PC-9 (cell line): Measurements from ENCODE around the gene IGSF21. TPM values are rescaled to one million over a fixed set of nuclear protein-coding genes. Genes with fewer than 3 reads are reported as not detected.

Experiments
- BruUV-seq: library from RNA; stranded (reverse); fragments of 400-500 nt; replicated peaks from 2 replicates; lab custom pipeline; 2021; lab: Mats Ljungman, UMichigan
- CTCF ChIA-PET: fragments of 300-600 bp; sonication (Branson Sonifier 250); formaldehyde crosslinking; loops from one replicate; lab custom pipeline; 2022; ENCODE audit warnings: antibody characterized with exemption; lab: Charles Lee
- POLR2A ChIA-PET: fragments of 300-600 bp; sonication (Branson Sonifier 250); formaldehyde crosslinking; loops from one replicate; lab custom pipeline; 2022; ENCODE audit warnings: antibody characterized with exemption; ENCODE audit not compliant: unreplicated experiment; lab: Charles Lee
- DNase-seq, 2 experiments: peaks; one replicate each; pipeline versions ENCODE4 v3.0.0 to v3.0.0-alpha.2; 2015 to 2022; ENCODE audit warnings: mixed read lengths in 1 of 2
- H2AFZ ChIP-seq: fragments of 200-600 bp; sonication (generic); 2 replicates; pipeline ENCODE4 v1.8.1; 2017; ENCODE audit warnings: antibody characterized with exemption
- H3F3A ChIP-seq: fragments of 200-600 bp; sonication (generic); 2 replicates; pipeline ENCODE4 v1.8.1; 2017; ENCODE audit warnings: antibody characterized with exemption, mild to moderate bottlenecking, low read depth; ENCODE audit not compliant: insufficient read depth
- H3K27ac ChIP-seq: fragments of 200-600 bp; sonication (generic); 2 replicates; pipeline ENCODE4 v1.6.1; 2016; ENCODE audit warnings: mixed run types
- H3K27me3 ChIP-seq: fragments of 200-600 bp; sonication (generic); 2 replicates; pipeline ENCODE4 v1.6.1; 2016; ENCODE audit warnings: low read depth, mixed run types; ENCODE audit not compliant: insufficient read depth
- H3K36me3 ChIP-seq: fragments of 200-600 bp; sonication (generic); 2 replicates; pipeline ENCODE4 v1.6.1; 2016; ENCODE audit warnings: low read depth, mixed run types
- H3K4me1 ChIP-seq: fragments of 200-600 bp; sonication (generic); replicated peaks from 2 replicates; pipeline ENCODE4 v1.6.1; 2016; ENCODE audit warnings: mixed run types; ENCODE audit not compliant: insufficient read depth
- H3K4me2 ChIP-seq: fragments of 200-600 bp; sonication (generic); 2 replicates; pipeline ENCODE4 v1.6.1; 2017; ENCODE audit warnings: mixed run types
- H3K4me3 ChIP-seq: fragments of 200-600 bp; sonication (generic); 2 replicates; pipeline ENCODE4 v1.6.1; 2016; ENCODE audit warnings: mixed run types
- H3K79me2 ChIP-seq: fragments of 200-600 bp; sonication (generic); 2 replicates; pipeline ENCODE4 v1.6.1; 2017; ENCODE audit warnings: low read depth, mixed run types
- H3K9me2 ChIP-seq: fragments of 200-600 bp; sonication (generic); 2 replicates; pipeline ENCODE4 v1.8.1; 2017; ENCODE audit warnings: mild to moderate bottlenecking; ENCODE audit not compliant: insufficient read depth
- H3K9me3 ChIP-seq: fragments of 200-600 bp; sonication (generic); 2 replicates; pipeline ENCODE4 v1.8.1; 2016; ENCODE audit warnings: low read depth; ENCODE audit not compliant: insufficient read depth
- H4K20me1 ChIP-seq: fragments of 200-600 bp; sonication (generic); 2 replicates; pipeline ENCODE4 v1.8.1; 2017; ENCODE audit not compliant: insufficient read depth
- EZH2 ChIP-seq: fragments of 200-600 bp; sonication (generic); IDR thresholded peaks from 2 replicates; pipeline ENCODE4 v1.8.0; 2017; ENCODE audit warnings: antibody characterized with exemption, low read depth
- intact Hi-C: fragments of 100-400 bp; cut with micrococcal nuclease; formaldehyde crosslinking; loops from one replicate; pipeline ENCODE4 v1.10.0; 2022; ENCODE audit not compliant: unreplicated experiment
- total RNA-seq: library from RNA; stranded (reverse); gene quantifications from 2 replicates; pipeline ENCODE4 v1.2.3, GENCODE V29; 2021
- TF ChIP-seq, protein P1 (sequence below): fragments of 200-600 bp; sonication (generic); conservative IDR thresholded peaks from 2 replicates; pipeline ENCODE4 v1.6.1; 2017; ENCODE audit warnings: mixed run types, antibody characterized with exemption, mild to moderate bottlenecking, moderate library complexity

The IGSF21 gene
- total RNA-seq, 1 experiment from 2014 or later = not detected

DNA sequence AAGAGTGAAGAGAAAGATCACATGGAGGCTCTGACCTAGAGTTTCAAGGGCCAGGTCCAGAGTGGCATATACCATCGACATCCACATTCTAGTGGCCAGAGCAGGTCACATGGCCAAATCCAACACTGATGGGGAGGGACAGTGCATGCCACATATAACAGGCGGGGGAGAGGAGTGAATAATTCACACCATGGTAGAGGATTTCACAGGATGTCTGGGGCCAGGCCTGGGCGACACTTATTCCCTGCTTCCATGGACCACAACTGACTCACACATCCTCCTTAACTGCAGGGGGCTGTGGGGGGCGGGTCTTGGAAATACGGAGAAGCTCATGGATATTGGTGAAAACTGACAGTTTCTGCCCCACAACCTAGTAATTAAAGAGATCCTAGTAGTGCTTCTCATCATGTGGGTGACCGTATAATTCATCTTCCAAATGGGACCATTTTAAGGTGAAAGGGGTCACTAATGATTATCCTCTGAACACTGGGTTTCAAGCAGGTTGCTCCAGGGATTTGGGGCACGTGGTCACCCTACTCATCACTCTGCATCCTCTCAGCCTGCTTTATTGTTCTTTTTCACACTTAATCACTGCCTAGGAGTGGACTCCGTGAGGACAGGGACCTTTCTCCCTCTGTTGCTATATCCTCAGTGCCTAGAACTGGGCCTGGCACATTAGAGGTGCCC, 44.0 kb downstream of the IGSF21 start:
- DNase-seq = no peak
- H4K20me1 ChIP-seq = no peaks in the 10 kb centered on the region
- CTCF ChIA-PET = no interaction called here
- H3K27me3 ChIP-seq = peaks cover 83% of the 10 kb centered on the region
- H3K9me2 ChIP-seq = no peaks in the 10 kb centered on the region
- H3K9me3 ChIP-seq = no peaks in the 10 kb centered on the region
- no peak overlapping the region for H3K27ac ChIP-seq
- intact Hi-C loops = no loop called here
- no peaks in the 10 kb centered on the region for H3K79me2 ChIP-seq
- H2AFZ ChIP-seq = no peak overlapping the region
- no peak overlapping the region for H3K4me2 ChIP-seq
- no peak for TF ChIP-seq EZH2
- TF ChIP-seq, protein P1, sequence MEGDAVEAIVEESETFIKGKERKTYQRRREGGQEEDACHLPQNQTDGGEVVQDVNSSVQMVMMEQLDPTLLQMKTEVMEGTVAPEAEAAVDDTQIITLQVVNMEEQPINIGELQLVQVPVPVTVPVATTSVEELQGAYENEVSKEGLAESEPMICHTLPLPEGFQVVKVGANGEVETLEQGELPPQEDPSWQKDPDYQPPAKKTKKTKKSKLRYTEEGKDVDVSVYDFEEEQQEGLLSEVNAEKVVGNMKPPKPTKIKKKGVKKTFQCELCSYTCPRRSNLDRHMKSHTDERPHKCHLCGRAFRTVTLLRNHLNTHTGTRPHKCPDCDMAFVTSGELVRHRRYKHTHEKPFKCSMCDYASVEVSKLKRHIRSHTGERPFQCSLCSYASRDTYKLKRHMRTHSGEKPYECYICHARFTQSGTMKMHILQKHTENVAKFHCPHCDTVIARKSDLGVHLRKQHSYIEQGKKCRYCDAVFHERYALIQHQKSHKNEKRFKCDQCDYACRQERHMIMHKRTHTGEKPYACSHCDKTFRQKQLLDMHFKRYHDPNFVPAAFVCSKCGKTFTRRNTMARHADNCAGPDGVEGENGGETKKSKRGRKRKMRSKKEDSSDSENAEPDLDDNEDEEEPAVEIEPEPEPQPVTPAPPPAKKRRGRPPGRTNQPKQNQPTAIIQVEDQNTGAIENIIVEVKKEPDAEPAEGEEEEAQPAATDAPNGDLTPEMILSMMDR = no peak
- BruUV-seq = no TSS peak
- no peak overlapping the region for H3K4me3 ChIP-seq
- H3F3A ChIP-seq = no peaks in the 10 kb centered on the region
- no peaks in the 10 kb centered on the region for H3K4me1 ChIP-seq
- POLR2A ChIA-PET = no interaction called here
- no peaks in the 10 kb centered on the region for H3K36me3 ChIP-seq

DNA sequence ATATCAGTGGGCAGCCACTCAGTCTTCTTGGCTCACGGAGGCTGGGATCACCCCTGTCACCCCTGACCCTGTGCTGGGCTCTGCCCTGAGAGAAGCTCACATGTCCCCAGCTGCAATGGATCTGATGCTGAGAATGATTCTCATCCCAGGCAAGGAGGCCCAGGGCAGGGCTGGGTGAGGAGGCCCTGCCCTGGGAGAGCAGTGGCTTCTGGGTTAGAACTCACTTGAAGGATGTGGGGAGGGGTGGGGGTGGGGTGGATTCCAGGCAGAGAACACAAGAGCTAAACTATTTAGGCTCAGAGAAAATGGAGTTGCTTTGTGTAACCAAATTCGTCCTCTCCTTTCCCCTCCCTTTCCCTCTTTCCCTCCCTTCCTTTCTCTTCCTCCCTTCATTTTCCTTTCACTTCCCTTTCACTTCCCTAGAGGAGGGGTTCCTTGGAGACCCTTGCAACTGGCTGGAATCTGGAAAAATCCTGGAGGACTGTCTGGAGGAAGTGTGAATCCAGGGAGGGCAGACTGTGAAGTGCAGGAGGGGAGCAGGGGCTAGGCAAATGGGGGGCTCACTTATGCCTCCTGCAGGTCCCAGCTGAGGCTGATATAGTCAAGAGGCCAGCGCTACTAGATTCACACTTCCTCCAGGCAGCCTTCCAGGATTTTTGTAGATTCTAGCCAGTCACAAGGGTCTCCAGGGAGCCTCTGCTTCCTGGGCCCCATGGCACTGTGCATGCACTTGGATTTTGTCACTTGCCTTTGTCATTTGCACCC, 47.0 kb downstream of the IGSF21 start:
- ChIA-PET CTCF (interaction anchor here (0.5 kb wide), 1 partner anchor 1008 kb away, joined by 3 read pairs; no protein-coding TSS in a partner anchor), POLR2A (no interaction called here)
- no peaks in the 10 kb centered on the region for H3F3A ChIP-seq
- BruUV-seq = no TSS peak
- H3K4me3 ChIP-seq = no peak overlapping the region
- no peaks in the 10 kb centered on the region for H3K4me1 ChIP-seq
- DNase-seq = no peak
- TF ChIP-seq, protein P1 = no peak
- no peak for TF ChIP-seq EZH2
- intact Hi-C loops = no loop called here
- no peak overlapping the region for H3K4me2 ChIP-seq
- H3K79me2 ChIP-seq = no peaks in the 10 kb centered on the region
- no peak overlapping the region for H2AFZ ChIP-seq
- no peak overlapping the region for H3K27ac ChIP-seq
- H3K9me2 ChIP-seq = no peaks in the 10 kb centered on the region
- H3K36me3 ChIP-seq = no peaks in the 10 kb centered on the region
- no peaks in the 10 kb centered on the region for H3K9me3 ChIP-seq
- H4K20me1 ChIP-seq = no peaks in the 10 kb centered on the region
- H3K27me3 ChIP-seq = peaks cover 81% of the 10 kb centered on the region

DNA sequence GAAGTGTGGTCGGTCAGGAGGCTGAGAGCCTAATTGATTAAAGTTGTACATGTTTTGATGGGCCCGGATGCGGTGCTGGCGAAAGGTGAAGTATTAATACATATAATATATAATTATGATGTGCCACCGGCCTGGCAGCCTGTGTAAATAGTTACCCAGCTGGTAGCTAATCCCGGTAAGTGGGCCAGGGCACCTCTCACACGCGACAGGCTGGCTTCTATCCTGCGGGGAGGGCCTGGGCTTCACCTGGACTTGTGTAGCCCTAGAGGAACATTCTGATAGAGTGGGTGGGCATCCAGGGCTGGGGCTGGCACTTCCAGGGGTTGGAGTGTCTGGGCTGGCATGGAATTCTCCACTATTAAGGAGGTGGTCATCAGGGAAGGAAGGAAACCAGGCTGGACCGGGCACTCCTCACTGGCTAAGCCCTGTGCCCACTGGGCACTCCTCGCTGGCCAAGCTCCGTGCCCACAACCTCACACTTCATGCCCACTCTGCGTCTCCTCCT, 48.3 kb downstream of the IGSF21 start:
- H2AFZ ChIP-seq = no peak overlapping the region
- no peak overlapping the region for H3K4me2 ChIP-seq
- H3F3A ChIP-seq = no peaks in the 10 kb centered on the region
- H3K27me3 ChIP-seq = peaks cover 76% of the 10 kb centered on the region
- ChIA-PET POLR2A (no interaction called here), CTCF (interaction anchor here (0.5 kb wide), 1 partner anchor 367 kb away, joined by 3 read pairs; no protein-coding TSS in a partner anchor)
- no peak for DNase-seq
- no peak overlapping the region for H3K4me3 ChIP-seq
- H3K9me2 ChIP-seq = no peaks in the 10 kb centered on the region
- H3K79me2 ChIP-seq = no peaks in the 10 kb centered on the region
- no peak overlapping the region for H3K27ac ChIP-seq
- BruUV-seq = no TSS peak
- TF ChIP-seq, protein P1 = no peak
- TF ChIP-seq EZH2 = no peak
- no peaks in the 10 kb centered on the region for H4K20me1 ChIP-seq
- H3K9me3 ChIP-seq = no peaks in the 10 kb centered on the region
- H3K4me1 ChIP-seq = no peaks in the 10 kb centered on the region
- intact Hi-C loops = no loop called here
- H3K36me3 ChIP-seq = no peaks in the 10 kb centered on the region
